ENCODE data around the gene HYAL2. TPM values are rescaled to one million over a fixed set of nuclear protein-coding genes. Genes with fewer than 3 reads are reported as not detected.

The HYAL2 gene
- total and polyA plus RNA-seq, 8 donors: 67.2 to 171 (median 91.3) TPM

- DNase-seq (no peak), ATAC-seq (no peak)
- intact Hi-C loops (cut with DNase I): no loop called here
- Histone ChIP-seq H3K9me3 (no peaks in the 10 kb centered on the region), H3K4me3 (no peak overlapping the region), H3K27me3 (no peaks in the 10 kb centered on the region), H3K4me1 (peaks cover 34 to 48% of the 10 kb centered on the region in 2 donors), H3K27ac (no peak overlapping the region), H3K36me3 (peaks cover 0 to 5% of the 10 kb centered on the region in 2 donors)
- TF ChIP-seq CTCF (IDR thresholded peaks at IDR 0.05): no peak
These were observed 26.8 kb downstream of the HYAL2 start for GRCh38 chr3:50295553-50296431.

GRCh38 chr3:50294492-50295403, 27.8 kb downstream of the HYAL2 start:
- H3K4me3 ChIP-seq: no peak overlapping the region
- no peak for TF ChIP-seq CTCF (IDR thresholded peaks at IDR 0.05)
- no peak overlapping the region for H3K27ac ChIP-seq
- no peaks in the 10 kb centered on the region for H3K27me3 ChIP-seq
- intact Hi-C loops (cut with DNase I): no loop called here
- H3K4me1 ChIP-seq: peaks cover 23 to 37% of the 10 kb centered on the region in 2 donors
- no peaks in the 10 kb centered on the region for H3K9me3 ChIP-seq
- H3K36me3 ChIP-seq: peaks cover 0 to 13% of the 10 kb centered on the region in 2 donors
- ATAC-seq (no peak), DNase-seq (no peak)

GRCh38 chr3:50294089-50294488, 28.5 kb downstream of the HYAL2 start:
- intact Hi-C loops (cut with DNase I): no loop called here

GRCh38 chr3:50293079-50293801, 29.3 kb downstream of the HYAL2 start:
- intact Hi-C loops (cut with DNase I): no loop called here
- no peak for TF ChIP-seq CTCF (IDR thresholded peaks at IDR 0.05)
- no peak for DNase-seq
- Histone ChIP-seq H3K4me1 (peaks cover 16 to 29% of the 10 kb centered on the region in 2 donors), H3K4me3 (peak overlapping the region in 1 of 2 donors; percentile 94), H3K27me3 (no peaks in the 10 kb centered on the region), H3K9me3 (no peaks in the 10 kb centered on the region), H3K36me3 (peaks cover 0 to 28% of the 10 kb centered on the region in 2 donors), H3K27ac (peak overlapping the region; percentile 47 to 84)
- ATAC-seq: no peak

More at GRCh38 chr3:50294089-50294488, 28.5 kb downstream of the HYAL2 start:
- Histone ChIP-seq H3K9me3 (no peaks in the 10 kb centered on the region), H3K27ac (no peak overlapping the region), H3K27me3 (no peaks in the 10 kb centered on the region), H3K4me1 (peaks cover 22 to 36% of the 10 kb centered on the region in 2 donors), H3K4me3 (no peak overlapping the region), H3K36me3 (peaks cover 0 to 20% of the 10 kb centered on the region in 2 donors)
- no peak for ATAC-seq
- DNase-seq: no peak
- no peak for TF ChIP-seq CTCF (IDR thresholded peaks at IDR 0.05)

Measured in left lung (tissue), 10 donors.